GM12874 (cell line): Measurements from ENCODE around the gene KANSL3.

Source experiments
- CTCF ChIP-seq: IDR thresholded peaks from 2 replicates; pipeline ENCODE4 v1.5.1; 2011; ENCODE audit warnings: low read depth, mild to moderate bottlenecking, control low read depth, low read length, moderate library complexity; ENCODE audit not compliant: insufficient read depth

Gene KANSL3

GRCh38 chr2:96638144-96639121 lies at the start of gene KANSL3:
Gene KANSL3 (minus strand): TSS chr2:96638312. CDS start chr2:96637135, 1,177 bp downstream.
- TF ChIP-seq CTCF, result no peak

- no peak for TF ChIP-seq CTCF
Measured at GRCh38 chr2:96687266-96687665, 49.2 kb upstream of the KANSL3 start.

- TF ChIP-seq CTCF, result no peak
Measured at GRCh38 chr2:96685577-96686459, 47.7 kb upstream of the KANSL3 start.

GRCh38 chr2:96684883-96685576 lies 46.9 kb upstream of the KANSL3 start:
- no peak for TF ChIP-seq CTCF

GRCh38 chr2:96683972-96684820 lies 46.1 kb upstream of the KANSL3 start:
- no peak for TF ChIP-seq CTCF

GRCh38 chr2:96683307-96683706 lies 45.2 kb upstream of the KANSL3 start:
- no peak for TF ChIP-seq CTCF
